ENCODE data around the gene OR5A2. TPM values are rescaled to one million over a fixed set of nuclear protein-coding genes. Genes with fewer than 3 reads are reported as not detected.

The OR5A2 gene, protein sequence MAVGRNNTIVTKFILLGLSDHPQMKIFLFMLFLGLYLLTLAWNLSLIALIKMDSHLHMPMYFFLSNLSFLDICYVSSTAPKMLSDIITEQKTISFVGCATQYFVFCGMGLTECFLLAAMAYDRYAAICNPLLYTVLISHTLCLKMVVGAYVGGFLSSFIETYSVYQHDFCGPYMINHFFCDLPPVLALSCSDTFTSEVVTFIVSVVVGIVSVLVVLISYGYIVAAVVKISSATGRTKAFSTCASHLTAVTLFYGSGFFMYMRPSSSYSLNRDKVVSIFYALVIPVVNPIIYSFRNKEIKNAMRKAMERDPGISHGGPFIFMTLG
- total RNA-seq: not detected in 2 replicates

DNA sequence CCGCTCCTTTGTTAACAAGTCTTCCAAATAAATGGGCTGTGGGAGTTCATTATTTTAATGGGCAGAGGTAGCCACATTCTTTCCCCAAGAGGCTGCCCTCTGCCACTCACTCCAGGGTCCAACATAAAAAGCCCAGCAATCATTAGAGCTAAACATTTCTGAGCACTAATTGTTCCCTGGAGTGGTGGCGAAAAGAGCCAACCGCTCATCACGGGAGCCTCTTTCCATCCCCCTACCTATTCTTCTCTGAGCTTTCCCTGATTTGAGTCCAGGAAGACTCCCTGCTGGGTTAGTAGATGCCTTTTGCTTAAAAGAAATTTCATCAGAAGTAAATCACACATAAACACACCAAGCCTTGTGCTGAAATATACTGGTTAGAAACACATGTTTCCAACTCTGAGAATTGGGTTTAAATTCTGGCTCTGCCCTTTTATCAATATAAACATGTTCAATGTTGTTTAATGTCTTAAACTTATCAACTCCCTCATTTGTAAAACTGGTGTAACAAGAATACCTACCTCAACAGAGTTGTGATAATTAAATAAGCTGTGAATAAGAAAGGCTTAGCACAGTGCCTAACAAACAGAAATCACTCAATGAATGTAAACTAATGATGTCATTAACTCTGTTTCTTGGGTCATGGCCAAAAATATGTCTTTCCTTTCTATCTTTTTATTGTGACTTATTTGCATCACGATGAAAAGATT, at the start of gene OR5A2:
Gene OR5A2 (minus strand): TSS at position 53 of the 707 bp plus-strand sequence. CDS start 3,460 bp downstream, outside the sequence.

DNA sequence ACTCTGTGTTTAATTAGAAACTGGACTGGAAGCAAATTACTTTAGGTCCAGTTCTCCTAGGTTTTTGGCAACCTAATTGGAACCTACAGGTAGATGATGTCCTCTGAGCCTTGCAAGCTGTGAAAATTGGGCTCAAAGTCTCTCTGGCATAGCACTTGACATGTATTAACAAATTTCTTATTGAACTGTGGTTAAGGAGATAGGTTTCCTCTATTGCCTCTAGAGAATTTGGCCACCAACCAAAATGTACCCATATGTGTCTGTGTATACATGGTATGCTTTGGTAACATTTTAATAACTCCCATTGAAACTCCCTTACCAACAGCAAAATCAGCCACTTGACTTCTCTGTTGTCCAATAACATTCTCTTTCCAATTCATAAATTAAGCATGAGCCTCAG, 46.8 kb upstream of the OR5A2 start, which contains the start of gene OR4D10:
Gene OR4D10 (plus strand): TSS at position 301 of the 400 bp plus-strand sequence. CDS start 4,115 bp downstream, outside the sequence.

DNA sequence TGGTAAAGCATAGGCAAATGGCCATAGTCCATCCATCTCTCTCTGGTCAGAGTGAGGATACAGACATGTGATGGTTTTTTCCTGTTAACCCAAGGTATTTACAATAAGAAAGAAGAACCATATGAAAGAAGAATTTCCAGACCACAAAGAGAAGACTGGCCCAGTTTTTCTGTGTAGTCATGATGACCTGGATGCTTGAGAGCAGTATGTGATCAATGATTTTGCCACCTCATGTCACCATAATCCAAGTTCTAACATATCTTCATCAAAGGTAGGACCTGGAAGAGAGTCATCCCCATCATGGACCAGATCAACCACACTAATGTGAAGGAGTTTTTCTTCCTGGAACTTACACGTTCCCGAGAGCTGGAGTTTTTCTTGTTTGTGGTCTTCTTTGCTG, 30.4 kb upstream of the OR5A2 start, which contains the start of gene OR4D6:
Gene OR4D6 (plus strand): TSS at position 301 of the 400 bp plus-strand sequence. CDS start 0 bp downstream, at position 301.

DNA sequence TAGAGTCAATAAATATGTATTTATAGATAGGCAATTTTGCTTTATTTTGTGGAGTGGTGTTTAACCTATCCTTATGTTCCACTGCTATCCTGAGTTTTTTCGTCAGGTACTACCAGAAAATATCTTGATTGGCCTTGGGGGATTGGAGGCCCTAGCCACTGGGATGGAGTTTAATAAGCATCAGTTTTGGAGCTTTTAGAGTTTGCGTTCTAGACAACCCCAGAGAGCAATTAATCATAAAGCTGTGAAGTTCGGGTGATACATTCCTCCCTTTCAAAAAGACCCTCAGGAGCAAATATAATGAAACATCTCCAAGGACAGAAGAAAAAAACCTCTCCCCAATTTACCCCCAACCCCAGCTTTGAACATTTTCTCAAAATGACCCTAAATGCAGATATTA, 10.0 kb upstream of the OR5A2 start, which contains the start of gene OR5A1:
Gene OR5A1 (plus strand): TSS at position 301 of the 400 bp plus-strand sequence. CDS start 6,700 bp downstream, outside the sequence.

Other genes starting within 250 kb of the OR5A2 start
- under 0.01 and 0.14 TPM in 2 replicates for gene MPEG1, start 213.5 kb downstream of the OR5A2 start, total RNA-seq
- not detected in 2 replicates for gene OR5AN1, start 67.5 kb downstream of the OR5A2 start, total RNA-seq
- gene OR5A1, start 10.1 kb upstream of the OR5A2 start, total RNA-seq: not detected in 2 replicates
- gene OR4D6, start 30.5 kb upstream of the OR5A2 start, total RNA-seq: not detected in 2 replicates
- not detected in 2 replicates for gene OR4D10, start 46.9 kb upstream of the OR5A2 start, total RNA-seq
- gene OR4D11, start 77.2 kb upstream of the OR5A2 start, total RNA-seq: not detected in 2 replicates
- not detected in 2 replicates for gene OR4D9, start 85.1 kb upstream of the OR5A2 start, total RNA-seq
- 28.2 and 77.7 TPM in 2 replicates for gene OSBP, start 189.4 kb upstream of the OR5A2 start, total RNA-seq
- gene PATL1, start 242.6 kb upstream of the OR5A2 start, total RNA-seq: 19.2 and 33.9 TPM in 2 replicates

Data from placental pericyte (primary cell).